ENCODE measurements around the gene NOSIP. TPM values are rescaled to one million over a fixed set of nuclear protein-coding genes. Genes with fewer than 3 reads are reported as not detected.

Gene NOSIP
- total RNA-seq, 1 donor from 2014 or later = 83.8 TPM

DNA sequence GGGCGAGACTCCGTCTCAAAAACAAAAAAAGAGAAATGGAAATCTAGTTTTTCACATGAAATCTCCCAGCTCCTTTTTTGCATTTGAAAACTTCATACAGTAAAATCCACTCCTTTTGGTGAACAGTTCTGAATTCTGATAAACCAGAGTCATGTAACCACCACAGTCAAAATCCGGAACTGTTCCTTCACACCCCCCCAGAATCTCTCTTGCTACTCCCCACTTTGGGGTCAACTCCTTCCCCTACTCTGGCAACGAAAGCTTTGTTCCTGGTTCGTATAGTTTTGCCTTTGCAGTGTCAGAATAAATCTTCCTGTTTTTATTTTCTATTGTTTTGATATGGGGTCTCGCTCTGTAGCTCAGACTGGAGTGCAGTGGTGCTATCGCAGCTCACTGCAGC, 28.8 kb downstream of the NOSIP start:
- no peaks in the 10 kb centered on the region for H3K9me3 ChIP-seq (ENCODE audit: insufficient read depth, low read depth, low read length)
- Mint-ChIP-seq H3K27ac (ENCODE audit: unreplicated experiment) (no peak overlapping the region), H3K36me3 (ENCODE audit: low read depth, unreplicated experiment) (peaks cover 9% of the 10 kb centered on the region), H3K4me1 (ENCODE audit: low read depth, unreplicated experiment) (peaks cover 5% of the 10 kb centered on the region), H3K27me3 (ENCODE audit: low read depth, unreplicated experiment) (no peaks in the 10 kb centered on the region), H3K9me3 (ENCODE audit: unreplicated experiment) (no peaks in the 10 kb centered on the region), H3K4me3 (ENCODE audit: unreplicated experiment) (no peak overlapping the region)
- FAIRE-seq (no peak), DNase-seq (ENCODE audit: low read depth) (no peak)
- H3K4me3 ChIP-seq (ENCODE audit: insufficient read depth, low read depth, low read length) = no peak overlapping the region
- H3K79me2 ChIP-seq (ENCODE audit: insufficient read depth, low read length) = no peaks in the 10 kb centered on the region
- TF ChIP-seq EZH2 (IDR thresholded peaks at IDR 0.05; ENCODE audit: insufficient read depth, low read length) = no peak
- TF ChIP-seq, protein P1, sequence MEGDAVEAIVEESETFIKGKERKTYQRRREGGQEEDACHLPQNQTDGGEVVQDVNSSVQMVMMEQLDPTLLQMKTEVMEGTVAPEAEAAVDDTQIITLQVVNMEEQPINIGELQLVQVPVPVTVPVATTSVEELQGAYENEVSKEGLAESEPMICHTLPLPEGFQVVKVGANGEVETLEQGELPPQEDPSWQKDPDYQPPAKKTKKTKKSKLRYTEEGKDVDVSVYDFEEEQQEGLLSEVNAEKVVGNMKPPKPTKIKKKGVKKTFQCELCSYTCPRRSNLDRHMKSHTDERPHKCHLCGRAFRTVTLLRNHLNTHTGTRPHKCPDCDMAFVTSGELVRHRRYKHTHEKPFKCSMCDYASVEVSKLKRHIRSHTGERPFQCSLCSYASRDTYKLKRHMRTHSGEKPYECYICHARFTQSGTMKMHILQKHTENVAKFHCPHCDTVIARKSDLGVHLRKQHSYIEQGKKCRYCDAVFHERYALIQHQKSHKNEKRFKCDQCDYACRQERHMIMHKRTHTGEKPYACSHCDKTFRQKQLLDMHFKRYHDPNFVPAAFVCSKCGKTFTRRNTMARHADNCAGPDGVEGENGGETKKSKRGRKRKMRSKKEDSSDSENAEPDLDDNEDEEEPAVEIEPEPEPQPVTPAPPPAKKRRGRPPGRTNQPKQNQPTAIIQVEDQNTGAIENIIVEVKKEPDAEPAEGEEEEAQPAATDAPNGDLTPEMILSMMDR (IDR thresholded peaks at IDR 0.05; ENCODE audit: insufficient read depth, low read depth, low read length) = no peak
- H3K4me1 ChIP-seq (ENCODE audit: insufficient read depth, low read length) = peaks cover 16% of the 10 kb centered on the region
- H3K4me2 ChIP-seq (ENCODE audit: low read length) = no peak overlapping the region
- H3K27me3 ChIP-seq (ENCODE audit: insufficient read depth, low read length) = no peaks in the 10 kb centered on the region
- no peaks in the 10 kb centered on the region for H3K36me3 ChIP-seq (ENCODE audit: insufficient read depth, low read length)
- H4K20me1 ChIP-seq (ENCODE audit: insufficient read depth, low read length) = no peaks in the 10 kb centered on the region
- H3K27ac ChIP-seq (ENCODE audit: low read depth, low read length) = no peak overlapping the region
- H2AFZ ChIP-seq (ENCODE audit: low read depth, low read length) = no peak overlapping the region
- no peak overlapping the region for H3K9ac ChIP-seq (ENCODE audit: low read length)

DNA sequence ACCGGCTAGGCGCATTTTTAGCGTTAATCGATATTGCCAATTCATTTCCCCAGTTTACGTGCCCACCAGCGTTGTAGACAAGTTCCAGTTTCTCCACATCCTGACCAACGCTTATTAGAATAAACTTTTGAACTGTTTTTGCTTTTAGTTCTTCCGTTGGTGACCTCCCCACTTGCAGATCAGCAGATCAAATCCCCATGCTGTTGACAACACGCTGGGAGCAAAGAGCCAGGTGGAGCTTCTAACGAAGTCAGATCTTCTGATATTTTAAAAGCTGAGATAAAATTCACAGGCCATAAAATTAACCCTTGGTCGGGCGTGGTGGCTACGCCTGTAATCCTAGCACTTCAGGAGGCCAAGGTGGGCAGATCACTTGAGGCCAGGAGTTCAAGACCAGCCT, 31.3 kb downstream of the NOSIP start:
- H2AFZ ChIP-seq (ENCODE audit: low read depth, low read length) = no peak overlapping the region
- peaks cover 4% of the 10 kb centered on the region for H4K20me1 ChIP-seq (ENCODE audit: insufficient read depth, low read length)
- H3K36me3 ChIP-seq (ENCODE audit: insufficient read depth, low read length) = no peaks in the 10 kb centered on the region
- H3K36me3 Mint-ChIP-seq (ENCODE audit: low read depth, unreplicated experiment) = peaks cover 5% of the 10 kb centered on the region
- H3K27me3 Mint-ChIP-seq (ENCODE audit: low read depth, unreplicated experiment) = no peaks in the 10 kb centered on the region
- H3K9ac ChIP-seq (ENCODE audit: low read length) = no peak overlapping the region
- no peak overlapping the region for H3K4me3 Mint-ChIP-seq (ENCODE audit: unreplicated experiment)
- FAIRE-seq (no peak), DNase-seq (ENCODE audit: low read depth) (no peak)
- TF ChIP-seq, protein P1 (IDR thresholded peaks at IDR 0.05; ENCODE audit: insufficient read depth, low read depth, low read length) = no peak
- TF ChIP-seq EZH2 (IDR thresholded peaks at IDR 0.05; ENCODE audit: insufficient read depth, low read length) = no peak
- H3K79me2 ChIP-seq (ENCODE audit: insufficient read depth, low read length) = no peaks in the 10 kb centered on the region
- no peak overlapping the region for H3K4me2 ChIP-seq (ENCODE audit: low read length)
- no peak overlapping the region for H3K27ac ChIP-seq (ENCODE audit: low read depth, low read length)
- H3K27me3 ChIP-seq (ENCODE audit: insufficient read depth, low read length) = no peaks in the 10 kb centered on the region
- peaks cover 10% of the 10 kb centered on the region for H3K4me1 ChIP-seq (ENCODE audit: insufficient read depth, low read length)
- peaks cover 5% of the 10 kb centered on the region for H3K4me1 Mint-ChIP-seq (ENCODE audit: low read depth, unreplicated experiment)
- no peaks in the 10 kb centered on the region for H3K9me3 ChIP-seq (ENCODE audit: insufficient read depth, low read depth, low read length)
- no peak overlapping the region for H3K27ac Mint-ChIP-seq (ENCODE audit: unreplicated experiment)
- H3K9me3 Mint-ChIP-seq (ENCODE audit: unreplicated experiment) = no peaks in the 10 kb centered on the region
- no peak overlapping the region for H3K4me3 ChIP-seq (ENCODE audit: insufficient read depth, low read depth, low read length)

GRCh38 chr19:49546825-49547565, 33.4 kb downstream of the NOSIP start:
- DNase-seq (ENCODE audit: low read depth) (peak; percentile 73), FAIRE-seq (peak; percentile 62)
- H3K9me3 ChIP-seq (ENCODE audit: insufficient read depth, low read depth, low read length) = no peaks in the 10 kb centered on the region
- TF ChIP-seq EZH2 (IDR thresholded peaks at IDR 0.05; ENCODE audit: insufficient read depth, low read length) = no peak
- TF ChIP-seq, protein P1 (IDR thresholded peaks at IDR 0.05; ENCODE audit: insufficient read depth, low read depth, low read length) = peak; percentile 91
- H3K27ac Mint-ChIP-seq (ENCODE audit: unreplicated experiment) = no peak overlapping the region
- no peak overlapping the region for H2AFZ ChIP-seq (ENCODE audit: low read depth, low read length)
- H3K36me3 ChIP-seq (ENCODE audit: insufficient read depth, low read length) = peaks cover 6% of the 10 kb centered on the region
- H3K27ac ChIP-seq (ENCODE audit: low read depth, low read length) = no peak overlapping the region
- no peak overlapping the region for H3K4me3 Mint-ChIP-seq (ENCODE audit: unreplicated experiment)
- H3K4me1 ChIP-seq (ENCODE audit: insufficient read depth, low read length) = peaks cover 4% of the 10 kb centered on the region
- peaks cover 2% of the 10 kb centered on the region for H3K36me3 Mint-ChIP-seq (ENCODE audit: low read depth, unreplicated experiment)
- H3K9ac ChIP-seq (ENCODE audit: low read length) = no peak overlapping the region
- peak overlapping the region; percentile 23 for H3K4me2 ChIP-seq (ENCODE audit: low read length)
- peaks cover 2% of the 10 kb centered on the region for H3K27me3 Mint-ChIP-seq (ENCODE audit: low read depth, unreplicated experiment)
- H3K4me1 Mint-ChIP-seq (ENCODE audit: low read depth, unreplicated experiment) = no peaks in the 10 kb centered on the region
- peaks cover 5% of the 10 kb centered on the region for H4K20me1 ChIP-seq (ENCODE audit: insufficient read depth, low read length)
- no peaks in the 10 kb centered on the region for H3K9me3 Mint-ChIP-seq (ENCODE audit: unreplicated experiment)
- no peaks in the 10 kb centered on the region for H3K27me3 ChIP-seq (ENCODE audit: insufficient read depth, low read length)
- no peak overlapping the region for H3K4me3 ChIP-seq (ENCODE audit: insufficient read depth, low read depth, low read length)
- H3K79me2 ChIP-seq (ENCODE audit: insufficient read depth, low read length) = no peaks in the 10 kb centered on the region

Data from astrocyte (in vitro differentiated cells and primary cell).